K562 (cell line): ENCODE measurements around the gene SIRT7. TPM values are rescaled to one million over a fixed set of nuclear protein-coding genes. Genes with fewer than 3 reads are reported as not detected.
A peak's percentile ranks its signal among the peaks of the same experiment; 100 is the strongest.

Experiments
- ELF2 ChIP-seq: fragments of 250-450 bp; sonication (Bioruptor Pico); IDR thresholded peaks from 2 replicates; pipeline ENCODE4 v1.5.0; 2021; ENCODE audit warnings: mild to moderate bottlenecking
- ILF3 ChIP-seq: fragments of 450-650 bp; IDR thresholded peaks from 2 replicates; pipeline ENCODE4 v1.6.1; 2018; ENCODE audit warnings: antibody characterized with exemption, mild to moderate bottlenecking, moderate library complexity, borderline replicate concordance
- MEF2A ChIP-seq: IDR thresholded peaks from 2 replicates; pipeline ENCODE4 v1.6.1; 2011; ENCODE audit warnings: low read depth, mild to moderate bottlenecking, low read length, moderate library complexity; ENCODE audit not compliant: control insufficient read depth
- PML ChIP-seq: IDR thresholded peaks from 2 replicates; pipeline ENCODE4 v1.6.1; 2012; ENCODE audit warnings: low read length, inconsistent platforms
- RBM39 ChIP-seq: fragments of 200-400 bp; formaldehyde crosslinking; optimal IDR thresholded peaks from 2 replicates; pipeline ENCODE3; 2018; ENCODE audit warnings: low read depth, low read length
- SREBF1 ChIP-seq: fragments of 150-350 bp; IDR thresholded peaks from 2 replicates; pipeline ENCODE4 v1.6.1; 2014; ENCODE audit warnings: antibody characterized with exemption, low read depth, low read length, borderline replicate concordance
- SRF ChIP-seq, 2 experiments: fragments of 250-450, 450-650 bp in 1 of 2; sonication (Bioruptor Pico) in 1 of 2; sonication (generic) in 1 of 2; formaldehyde crosslinking; IDR thresholded peaks; 2 replicates each; pipeline versions ENCODE4 v1.5.0 to v1.5.1; 2020 to 2022; ENCODE audit warnings: mild to moderate bottlenecking in 1 of 2, missing genetic modification reagents in 1 of 2
- ZBTB17 ChIP-seq: fragments of 450-650 bp; formaldehyde crosslinking; IDR thresholded peaks from 2 replicates; pipeline ENCODE4 v1.4.0; 2020; ENCODE audit warnings: mild to moderate bottlenecking
- polyA plus RNA-seq, 8 experiments: library from polyadenylated mRNA; depleted of rRNA in 4 of 8; stranded (reverse) in 5 of 8; unstranded in 3 of 8; fragments of >200 nt; fragmentation: Nextera tagmentation in 2 of 8; fragmentation: Illumina TruSeq in 1 of 8; extraction: Ambion mirVana in 2 of 8; extraction: Trizol in 1 of 8; gene quantifications; 2 replicates each; pipeline versions ENCODE4 v1.2.1 to v1.2.3, GENCODE V29; 2011 to 2014; ENCODE audit warnings: inconsistent platforms in 1 of 8, missing spikeins in 1 of 8
- total RNA-seq, 7 experiments: library from RNA; depleted of rRNA in 6 of 7; stranded (reverse); fragments of >200 nt in 6 of 7; fragmentation: Illumina TruSeq in 2 of 7; extraction: Trizol in 2 of 7; gene quantifications; 2 replicates each; pipeline versions ENCODE4 v1.2.1 to v1.2.3, GENCODE V29; 2011 to 2021; ENCODE audit warnings: low replicate concordance in 1 of 7
- TF ChIP-seq, protein P1 (sequence below), 2 experiments: fragments of 450-650 bp; formaldehyde crosslinking in 1 of 2; IDR thresholded peaks; 2 replicates each; pipeline versions ENCODE4 v1.4.0 to v1.6.1; 2014 to 2020; ENCODE audit warnings: mild to moderate bottlenecking in 2 of 2, borderline replicate concordance in 1 of 2, low read depth in 1 of 2
- TF ChIP-seq, protein P2 (sequence below): sonication (generic); formaldehyde crosslinking; IDR thresholded peaks from 2 replicates; pipeline ENCODE4 v1.8.0; 2022; ENCODE audit warnings: mild to moderate bottlenecking, missing genetic modification reagents
- TF ChIP-seq, protein P3 (sequence below): fragments of 200-400 bp; formaldehyde crosslinking; IDR thresholded peaks from 2 replicates; pipeline ENCODE4 v1.6.1; 2017; ENCODE audit warnings: mild to moderate bottlenecking, low read depth, low read length, moderate library complexity

SIRT7 gene
- total and polyA plus RNA-seq, 9 of the 15 experiments (the other 6 are each of a cell fraction or from before 2014, with no cell fraction given), result 1.6 to 54.8 (median 20.3) TPM

DNA sequence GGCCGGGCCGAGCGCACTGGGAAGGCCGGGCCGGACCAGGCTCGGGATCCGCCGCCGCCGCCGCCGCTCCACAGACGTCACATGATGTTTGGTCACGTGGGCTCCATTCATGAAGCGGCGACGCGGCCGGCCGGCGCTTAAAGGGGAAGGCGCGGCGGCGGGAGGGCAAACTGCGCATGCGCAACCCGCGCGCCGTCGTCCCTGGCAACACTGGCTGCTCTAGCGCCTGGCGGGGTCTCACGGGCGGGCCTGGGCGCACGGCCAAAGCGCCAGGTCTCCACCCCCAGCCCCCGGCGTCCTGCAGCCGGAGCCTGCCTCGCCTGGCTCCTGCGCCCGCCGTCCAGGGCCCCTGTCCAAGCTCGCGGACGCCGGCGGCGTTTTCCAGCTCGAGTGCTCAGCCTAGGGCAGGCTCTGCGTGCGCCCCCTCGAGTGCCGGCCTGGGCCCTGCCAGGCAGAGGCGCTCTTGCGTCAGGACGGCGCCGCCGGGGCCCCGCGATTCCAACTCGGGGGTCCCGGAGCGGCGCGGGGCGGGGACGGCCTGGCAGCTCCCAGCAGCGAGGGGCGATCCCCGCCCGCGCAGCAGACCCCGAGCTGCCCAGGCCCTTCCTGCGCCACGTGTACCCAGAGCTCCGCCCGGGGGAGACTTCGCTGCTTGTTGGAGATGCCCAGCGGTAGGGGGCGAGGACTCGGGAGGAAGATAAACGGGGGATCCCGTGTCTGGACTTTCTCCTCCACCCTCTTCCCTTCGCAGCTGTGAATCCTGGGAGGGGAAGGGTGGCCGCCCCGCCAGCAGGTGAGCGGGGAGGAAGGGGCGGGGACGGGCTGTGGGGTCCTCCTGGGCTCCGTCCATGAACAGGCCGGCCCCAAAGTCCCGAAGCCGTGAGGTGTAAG is 9.9 kb upstream of the SIRT7 start, which contains the start of gene MAFG (continued):
- TF ChIP-seq, protein P1, sequence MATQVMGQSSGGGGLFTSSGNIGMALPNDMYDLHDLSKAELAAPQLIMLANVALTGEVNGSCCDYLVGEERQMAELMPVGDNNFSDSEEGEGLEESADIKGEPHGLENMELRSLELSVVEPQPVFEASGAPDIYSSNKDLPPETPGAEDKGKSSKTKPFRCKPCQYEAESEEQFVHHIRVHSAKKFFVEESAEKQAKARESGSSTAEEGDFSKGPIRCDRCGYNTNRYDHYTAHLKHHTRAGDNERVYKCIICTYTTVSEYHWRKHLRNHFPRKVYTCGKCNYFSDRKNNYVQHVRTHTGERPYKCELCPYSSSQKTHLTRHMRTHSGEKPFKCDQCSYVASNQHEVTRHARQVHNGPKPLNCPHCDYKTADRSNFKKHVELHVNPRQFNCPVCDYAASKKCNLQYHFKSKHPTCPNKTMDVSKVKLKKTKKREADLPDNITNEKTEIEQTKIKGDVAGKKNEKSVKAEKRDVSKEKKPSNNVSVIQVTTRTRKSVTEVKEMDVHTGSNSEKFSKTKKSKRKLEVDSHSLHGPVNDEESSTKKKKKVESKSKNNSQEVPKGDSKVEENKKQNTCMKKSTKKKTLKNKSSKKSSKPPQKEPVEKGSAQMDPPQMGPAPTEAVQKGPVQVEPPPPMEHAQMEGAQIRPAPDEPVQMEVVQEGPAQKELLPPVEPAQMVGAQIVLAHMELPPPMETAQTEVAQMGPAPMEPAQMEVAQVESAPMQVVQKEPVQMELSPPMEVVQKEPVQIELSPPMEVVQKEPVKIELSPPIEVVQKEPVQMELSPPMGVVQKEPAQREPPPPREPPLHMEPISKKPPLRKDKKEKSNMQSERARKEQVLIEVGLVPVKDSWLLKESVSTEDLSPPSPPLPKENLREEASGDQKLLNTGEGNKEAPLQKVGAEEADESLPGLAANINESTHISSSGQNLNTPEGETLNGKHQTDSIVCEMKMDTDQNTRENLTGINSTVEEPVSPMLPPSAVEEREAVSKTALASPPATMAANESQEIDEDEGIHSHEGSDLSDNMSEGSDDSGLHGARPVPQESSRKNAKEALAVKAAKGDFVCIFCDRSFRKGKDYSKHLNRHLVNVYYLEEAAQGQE (IDR thresholded peaks at IDR 0.05; ENCODE audit: borderline replicate concordance), result peak; percentile 89
- TF ChIP-seq, protein P1 (CRISPR knock-in tag; IDR thresholded peaks at IDR 0.05; ENCODE audit: low read depth), result no peak; the same call in 1 of the 2 replicates
- TF ChIP-seq, protein P2, sequence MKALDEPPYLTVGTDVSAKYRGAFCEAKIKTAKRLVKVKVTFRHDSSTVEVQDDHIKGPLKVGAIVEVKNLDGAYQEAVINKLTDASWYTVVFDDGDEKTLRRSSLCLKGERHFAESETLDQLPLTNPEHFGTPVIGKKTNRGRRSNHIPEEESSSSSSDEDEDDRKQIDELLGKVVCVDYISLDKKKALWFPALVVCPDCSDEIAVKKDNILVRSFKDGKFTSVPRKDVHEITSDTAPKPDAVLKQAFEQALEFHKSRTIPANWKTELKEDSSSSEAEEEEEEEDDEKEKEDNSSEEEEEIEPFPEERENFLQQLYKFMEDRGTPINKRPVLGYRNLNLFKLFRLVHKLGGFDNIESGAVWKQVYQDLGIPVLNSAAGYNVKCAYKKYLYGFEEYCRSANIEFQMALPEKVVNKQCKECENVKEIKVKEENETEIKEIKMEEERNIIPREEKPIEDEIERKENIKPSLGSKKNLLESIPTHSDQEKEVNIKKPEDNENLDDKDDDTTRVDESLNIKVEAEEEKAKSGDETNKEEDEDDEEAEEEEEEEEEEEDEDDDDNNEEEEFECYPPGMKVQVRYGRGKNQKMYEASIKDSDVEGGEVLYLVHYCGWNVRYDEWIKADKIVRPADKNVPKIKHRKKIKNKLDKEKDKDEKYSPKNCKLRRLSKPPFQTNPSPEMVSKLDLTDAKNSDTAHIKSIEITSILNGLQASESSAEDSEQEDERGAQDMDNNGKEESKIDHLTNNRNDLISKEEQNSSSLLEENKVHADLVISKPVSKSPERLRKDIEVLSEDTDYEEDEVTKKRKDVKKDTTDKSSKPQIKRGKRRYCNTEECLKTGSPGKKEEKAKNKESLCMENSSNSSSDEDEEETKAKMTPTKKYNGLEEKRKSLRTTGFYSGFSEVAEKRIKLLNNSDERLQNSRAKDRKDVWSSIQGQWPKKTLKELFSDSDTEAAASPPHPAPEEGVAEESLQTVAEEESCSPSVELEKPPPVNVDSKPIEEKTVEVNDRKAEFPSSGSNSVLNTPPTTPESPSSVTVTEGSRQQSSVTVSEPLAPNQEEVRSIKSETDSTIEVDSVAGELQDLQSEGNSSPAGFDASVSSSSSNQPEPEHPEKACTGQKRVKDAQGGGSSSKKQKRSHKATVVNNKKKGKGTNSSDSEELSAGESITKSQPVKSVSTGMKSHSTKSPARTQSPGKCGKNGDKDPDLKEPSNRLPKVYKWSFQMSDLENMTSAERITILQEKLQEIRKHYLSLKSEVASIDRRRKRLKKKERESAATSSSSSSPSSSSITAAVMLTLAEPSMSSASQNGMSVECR (CRISPR knock-in tag), result peak; percentile 90
- TF ChIP-seq ELF2 (CRISPR knock-in tag) (no peak), MEF2A (no peak), ILF3 (no peak), RBM39 (no peak), SREBF1 (no peak), PML (no peak), ZBTB17 (CRISPR knock-in tag) (peak; percentile 82; the same call in 1 of the 2 replicates), SRF (CRISPR knock-in tag; IDR thresholded peaks at IDR 0.05) (no peak)
- TF ChIP-seq, protein P3, sequence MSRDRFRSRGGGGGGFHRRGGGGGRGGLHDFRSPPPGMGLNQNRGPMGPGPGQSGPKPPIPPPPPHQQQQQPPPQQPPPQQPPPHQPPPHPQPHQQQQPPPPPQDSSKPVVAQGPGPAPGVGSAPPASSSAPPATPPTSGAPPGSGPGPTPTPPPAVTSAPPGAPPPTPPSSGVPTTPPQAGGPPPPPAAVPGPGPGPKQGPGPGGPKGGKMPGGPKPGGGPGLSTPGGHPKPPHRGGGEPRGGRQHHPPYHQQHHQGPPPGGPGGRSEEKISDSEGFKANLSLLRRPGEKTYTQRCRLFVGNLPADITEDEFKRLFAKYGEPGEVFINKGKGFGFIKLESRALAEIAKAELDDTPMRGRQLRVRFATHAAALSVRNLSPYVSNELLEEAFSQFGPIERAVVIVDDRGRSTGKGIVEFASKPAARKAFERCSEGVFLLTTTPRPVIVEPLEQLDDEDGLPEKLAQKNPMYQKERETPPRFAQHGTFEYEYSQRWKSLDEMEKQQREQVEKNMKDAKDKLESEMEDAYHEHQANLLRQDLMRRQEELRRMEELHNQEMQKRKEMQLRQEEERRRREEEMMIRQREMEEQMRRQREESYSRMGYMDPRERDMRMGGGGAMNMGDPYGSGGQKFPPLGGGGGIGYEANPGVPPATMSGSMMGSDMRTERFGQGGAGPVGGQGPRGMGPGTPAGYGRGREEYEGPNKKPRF, result no peak
